Occipital lobe (tissue), 2 donors: ENCODE data around the gene ZNF827. TPM values are rescaled to one million over a fixed set of nuclear protein-coding genes. Genes with fewer than 3 reads are reported as not detected.

ENCODE experiments used
- DNase-seq: peaks from one replicate; lab custom pipeline; 2025; lab: John Stamatoyannopoulos, UW
- total RNA-seq: library from RNA; depleted of rRNA; stranded (reverse); fragments of >200 nt; gene quantifications from one replicate; pipeline ENCODE4 v1.2.3, GENCODE V29; 2014

Gene ZNF827
- total RNA-seq, 1 donor from 2014 or later, result 11.7 TPM

DNA sequence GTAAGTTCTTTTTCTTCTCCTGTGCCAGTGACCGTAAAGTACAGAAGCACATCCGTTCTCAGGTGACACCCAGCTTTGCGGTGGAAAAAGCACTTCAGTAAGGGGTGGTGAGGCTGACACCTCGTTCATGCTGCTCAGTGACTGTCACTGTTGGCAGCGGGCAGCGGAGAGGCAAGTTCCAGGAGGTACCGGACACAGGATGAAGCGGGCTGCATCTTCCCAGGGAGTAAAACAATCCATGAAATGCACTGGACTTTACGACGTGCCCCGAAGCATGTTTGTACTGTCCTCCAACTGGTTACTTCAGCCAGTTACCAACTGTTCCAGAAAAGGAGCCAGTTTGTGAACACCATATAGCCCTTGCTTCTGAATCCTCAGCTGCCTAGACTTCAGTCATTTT lies 110.7 kb downstream of the ZNF827 start:
- DNase-seq, result no peak

DNA sequence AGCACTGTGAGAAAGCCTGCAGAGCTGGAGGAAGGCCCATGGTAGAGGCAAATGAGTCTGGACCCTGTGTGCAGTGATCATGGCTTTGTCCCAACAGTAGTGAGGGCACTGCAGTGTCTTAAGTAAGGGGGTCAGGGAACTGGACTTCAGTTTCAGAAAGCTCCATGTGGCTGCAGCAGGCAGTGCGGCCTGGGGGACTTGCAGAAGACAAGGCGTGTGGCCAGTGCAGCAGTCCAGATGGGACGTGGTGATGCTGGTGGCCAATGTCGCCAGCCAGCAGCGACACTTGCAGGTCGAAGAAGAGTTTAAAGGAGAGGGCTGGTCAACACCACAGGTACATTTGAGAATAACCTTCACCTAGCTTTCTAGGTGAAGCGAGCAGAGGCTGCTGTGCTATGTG lies 113.4 kb downstream of the ZNF827 start:
- DNase-seq, result no peak

DNA sequence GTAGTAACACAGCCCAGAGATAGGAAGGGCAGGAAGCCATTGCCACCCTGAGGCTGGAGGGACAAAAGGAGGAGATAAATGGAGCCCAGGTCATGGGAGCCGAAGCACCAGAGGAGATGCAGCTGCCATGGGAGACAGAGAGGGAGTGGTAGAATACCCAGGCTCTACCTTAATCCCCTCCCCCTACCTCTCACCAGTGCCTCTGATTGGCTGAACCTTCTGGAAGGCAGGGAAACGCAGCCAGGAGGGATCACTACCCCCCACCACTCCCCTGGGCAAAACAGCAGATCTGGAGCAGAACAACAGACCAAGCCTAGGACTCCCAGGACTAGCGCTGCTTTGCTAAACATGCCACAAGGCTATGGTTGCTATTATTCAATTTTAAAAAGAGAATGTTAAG lies 114.2 kb downstream of the ZNF827 start:
- DNase-seq, result no peak

DNA sequence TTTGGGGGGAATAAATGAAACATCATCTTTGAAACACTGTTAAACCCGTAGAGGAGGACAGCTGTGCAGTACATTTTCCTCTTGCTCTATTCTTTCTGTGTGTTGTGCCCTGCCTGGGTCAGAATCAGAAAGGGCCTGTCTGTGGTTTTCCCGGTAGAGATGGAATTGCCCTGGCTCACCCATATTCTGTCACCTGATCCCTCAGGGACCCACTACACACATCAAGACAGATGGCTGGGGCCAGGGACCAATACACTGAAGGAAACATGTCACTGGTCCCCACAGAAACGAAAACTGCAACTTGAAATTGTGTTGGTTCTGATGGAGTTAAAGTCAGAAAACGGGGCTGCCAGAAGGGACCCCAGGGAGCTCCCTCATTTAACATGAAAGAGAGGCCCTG lies 114.9 kb downstream of the ZNF827 start:
- DNase-seq, result no peak

DNA sequence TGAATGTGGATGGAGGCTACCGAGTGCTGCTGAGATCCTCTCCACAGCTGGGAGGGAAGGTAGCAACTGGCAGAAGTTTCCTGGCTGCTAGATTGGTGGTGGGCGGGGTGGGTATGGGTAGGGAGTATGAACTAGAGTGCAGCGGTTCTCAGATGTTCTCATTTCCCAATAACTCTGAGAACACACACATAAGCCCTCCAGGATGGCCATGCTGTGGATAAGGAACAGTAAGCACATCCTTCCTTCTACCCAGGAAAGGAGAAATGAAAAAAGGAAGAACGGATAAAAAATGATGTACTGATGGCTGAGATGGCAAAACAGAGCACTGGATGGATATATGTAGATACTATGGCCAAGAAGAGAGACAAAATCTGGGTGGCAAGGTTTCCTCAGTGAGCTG lies 116.0 kb downstream of the ZNF827 start:
- no peak for DNase-seq

DNA sequence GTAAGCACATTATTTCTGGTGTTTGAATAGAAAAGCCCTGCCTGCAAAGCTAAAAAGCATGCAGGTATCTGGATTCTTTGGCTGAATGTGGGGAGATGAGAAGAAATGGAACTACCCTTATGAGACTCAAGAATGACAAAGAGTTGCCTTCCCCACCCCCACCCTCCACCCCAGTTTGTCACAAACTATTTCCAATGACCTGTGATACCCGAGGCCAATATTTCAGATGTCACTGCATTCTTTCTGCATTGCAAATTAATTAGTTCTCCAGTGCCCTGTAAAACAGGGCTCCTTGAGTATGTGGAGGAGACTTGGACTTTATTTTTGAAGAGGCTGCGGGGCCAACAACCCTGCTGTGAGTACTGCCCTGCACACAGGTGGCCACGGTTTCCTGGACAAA lies 116.4 kb downstream of the ZNF827 start:
- no peak for DNase-seq

DNA sequence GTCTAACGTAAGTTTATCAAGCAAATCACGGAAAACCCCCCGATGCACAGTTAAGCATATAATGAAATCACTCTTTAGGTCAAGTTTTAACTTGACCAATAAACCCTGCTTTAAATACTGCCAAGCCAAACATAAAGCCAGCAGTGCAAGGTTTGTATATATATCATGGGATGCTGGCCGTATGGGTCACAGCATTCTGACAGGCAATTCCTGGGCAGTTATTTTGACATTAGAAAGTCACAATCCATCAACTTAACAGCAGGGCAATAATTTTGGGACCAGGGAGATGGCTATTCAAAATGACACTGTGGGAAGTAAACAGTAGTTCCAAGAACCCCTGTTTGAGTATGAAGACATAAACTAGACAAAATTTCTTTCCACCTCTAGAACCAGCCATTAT lies 116.9 kb downstream of the ZNF827 start:
- no peak for DNase-seq

DNA sequence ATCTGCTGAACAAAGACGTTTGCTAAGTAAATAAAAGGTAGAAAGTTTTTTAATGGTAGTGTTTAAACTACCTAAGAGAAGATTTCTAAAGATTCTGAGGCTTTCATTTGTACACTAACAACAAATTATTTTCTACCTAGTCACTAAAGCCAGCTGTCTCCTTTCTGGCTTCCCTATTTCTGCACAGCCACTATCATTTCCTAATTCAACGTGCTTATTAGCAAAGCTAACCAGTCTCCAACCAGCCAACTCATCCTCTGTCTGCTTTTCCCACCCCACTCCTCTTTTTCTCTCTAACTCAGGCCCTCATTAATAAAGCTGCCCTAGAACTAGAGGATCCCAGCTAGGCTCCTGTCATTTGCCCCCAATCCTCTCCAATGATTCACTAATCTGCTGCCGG lies 118.2 kb downstream of the ZNF827 start:
- no peak for DNase-seq

DNA sequence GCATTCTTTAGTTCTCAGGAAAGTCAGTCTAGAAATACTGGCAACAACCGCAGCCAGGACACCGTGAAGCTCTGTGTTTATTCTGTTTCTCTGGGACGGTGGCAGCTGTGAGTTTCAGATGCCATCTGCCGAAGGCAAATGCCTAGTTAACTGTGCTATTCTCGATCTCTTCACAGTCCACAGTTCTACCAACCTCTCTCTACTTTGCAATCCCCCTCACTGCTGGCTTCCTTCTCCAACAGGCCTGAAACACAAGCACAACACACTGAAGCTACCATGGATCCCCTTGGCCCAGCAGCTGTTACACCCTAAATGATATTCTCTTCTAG lies 118.8 kb downstream of the ZNF827 start:
- DNase-seq, result peak; percentile 54

DNA sequence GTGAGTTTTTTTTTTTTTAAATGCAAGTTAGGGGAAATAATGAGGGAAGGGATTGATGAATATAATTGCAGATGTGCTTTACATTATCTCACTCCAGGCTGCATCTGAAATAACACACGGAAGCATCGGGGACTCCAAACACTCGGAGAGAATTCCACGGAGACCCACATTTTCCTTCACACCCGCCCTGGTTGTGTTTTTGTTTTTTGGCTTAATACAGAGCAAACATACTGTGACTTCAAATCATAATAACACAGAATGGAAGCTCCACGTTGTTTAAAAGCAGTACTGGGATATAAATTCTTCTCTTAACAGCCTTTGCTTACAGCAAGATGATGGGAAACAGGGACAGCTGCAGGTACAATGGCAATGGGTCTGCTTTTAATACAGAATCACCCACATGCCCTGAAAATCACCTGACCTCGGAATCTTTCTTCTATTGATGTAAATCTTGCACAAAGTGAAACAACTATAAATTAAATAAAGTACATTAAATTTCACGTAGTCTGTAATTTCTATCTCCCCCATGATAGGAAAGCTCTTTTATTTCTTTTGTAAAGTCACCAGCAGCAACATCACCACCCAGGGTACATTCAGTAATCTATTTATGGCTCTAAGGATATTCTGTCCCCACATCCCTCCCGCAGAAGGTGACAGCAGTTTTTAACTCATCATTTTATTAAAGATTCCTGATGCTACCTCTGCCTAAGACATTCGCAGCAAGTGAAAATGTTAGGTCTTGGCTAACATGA lies 119.3 kb downstream of the ZNF827 start:
- DNase-seq, result no peak

DNA sequence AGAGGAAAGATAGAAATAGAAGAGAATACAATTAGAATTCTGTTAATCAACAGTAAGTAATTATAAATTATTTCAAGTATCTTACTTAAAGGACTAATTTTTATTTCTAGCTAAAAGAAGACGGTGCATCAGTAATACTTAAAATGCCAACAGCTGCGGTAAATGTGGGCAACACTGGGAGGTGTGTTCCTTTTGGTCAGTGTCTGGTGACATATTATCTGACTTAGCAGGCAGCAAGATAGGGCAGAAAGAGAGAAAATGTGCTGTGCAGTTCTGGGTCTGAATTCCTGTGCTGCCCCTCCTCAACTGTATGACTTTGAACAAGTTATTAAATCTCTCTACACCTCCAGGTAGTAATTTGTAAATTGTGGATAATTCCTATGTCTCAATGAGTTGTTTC lies 120.6 kb downstream of the ZNF827 start:
- DNase-seq, result no peak

DNA sequence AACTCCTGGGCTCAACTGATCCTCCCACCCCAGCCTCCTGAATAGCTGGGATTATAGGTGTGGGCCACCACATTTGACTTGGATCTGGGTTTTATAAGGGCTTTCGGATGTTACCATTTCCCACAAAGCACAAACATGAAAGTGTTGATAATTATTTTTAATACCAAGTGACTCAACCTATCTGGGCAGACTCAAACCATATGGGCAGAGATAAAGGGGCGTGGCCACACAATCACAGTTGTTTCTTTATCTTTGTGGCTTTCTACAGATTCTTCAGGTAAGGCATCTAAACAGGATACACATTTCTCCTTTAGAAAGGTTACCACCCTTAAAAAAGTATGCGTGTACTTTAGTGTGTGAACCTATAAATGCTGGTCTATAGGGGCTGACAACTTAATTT lies 122.5 kb downstream of the ZNF827 start:
- no peak for DNase-seq

DNA sequence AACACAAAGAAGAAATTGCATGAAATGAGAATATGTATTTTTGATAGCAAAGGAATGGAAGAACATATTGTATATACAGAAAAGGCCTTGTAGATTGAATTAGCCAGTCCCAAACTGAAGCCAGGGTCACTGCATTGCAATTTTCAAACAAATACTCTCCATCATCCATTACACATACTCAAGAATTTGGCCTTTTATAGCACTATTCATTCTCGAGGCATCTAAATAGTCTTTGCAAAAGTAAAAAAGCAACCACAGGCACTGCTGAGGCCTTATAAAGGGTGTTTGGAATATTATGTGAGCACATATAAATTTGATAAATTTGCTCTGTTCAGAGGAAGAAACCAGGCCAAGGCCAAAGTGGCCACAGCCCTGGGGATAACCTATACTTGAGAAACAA lies 123.0 kb downstream of the ZNF827 start:
- DNase-seq, result no peak

DNA sequence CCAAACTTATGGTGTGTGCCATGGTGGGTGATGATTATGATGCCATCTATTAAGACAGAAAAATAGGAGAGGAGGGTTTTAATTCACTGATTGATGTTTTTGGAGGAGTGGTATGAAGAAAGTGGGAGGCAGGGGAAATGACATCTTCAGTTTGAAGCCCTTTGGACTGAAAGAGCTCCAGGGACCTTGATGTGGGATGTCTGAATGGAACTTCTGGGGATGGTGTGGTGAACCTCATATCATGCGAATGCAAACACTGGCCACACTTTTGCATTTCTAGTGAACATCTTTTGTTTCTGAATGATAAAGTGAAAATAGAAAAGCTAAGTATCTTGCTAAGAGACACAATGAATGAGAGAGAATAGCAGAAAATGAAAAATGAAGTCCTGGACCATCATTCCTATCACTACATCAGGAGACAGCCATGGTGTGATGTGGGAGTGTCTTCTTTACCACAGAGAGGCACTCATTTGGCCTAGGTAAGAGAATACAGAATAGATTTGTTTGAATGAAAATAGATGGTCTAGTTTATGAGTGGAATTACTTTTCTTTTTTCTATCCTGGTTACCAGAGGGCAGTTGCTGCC lies 123.5 kb downstream of the ZNF827 start:
- DNase-seq, result no peak

DNA sequence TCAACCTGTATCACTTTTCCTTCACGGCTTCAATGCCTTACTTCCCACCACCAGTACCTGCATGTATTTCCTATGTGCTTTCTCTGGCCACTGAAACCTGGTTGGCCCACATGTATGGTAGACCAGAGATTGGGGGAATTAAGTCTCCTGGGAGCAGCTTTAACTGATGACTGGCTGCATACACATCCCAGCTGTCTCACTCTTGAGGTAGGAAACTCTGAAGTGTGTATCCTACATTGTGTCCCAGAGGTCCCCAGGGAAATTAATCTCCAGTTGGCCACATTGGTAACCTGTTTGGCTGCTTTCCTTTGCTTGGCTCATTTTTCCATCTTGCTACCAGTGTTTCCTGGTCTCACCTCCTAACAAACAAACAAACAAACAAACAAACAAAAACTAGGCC lies 124.4 kb downstream of the ZNF827 start:
- DNase-seq, result no peak

DNA sequence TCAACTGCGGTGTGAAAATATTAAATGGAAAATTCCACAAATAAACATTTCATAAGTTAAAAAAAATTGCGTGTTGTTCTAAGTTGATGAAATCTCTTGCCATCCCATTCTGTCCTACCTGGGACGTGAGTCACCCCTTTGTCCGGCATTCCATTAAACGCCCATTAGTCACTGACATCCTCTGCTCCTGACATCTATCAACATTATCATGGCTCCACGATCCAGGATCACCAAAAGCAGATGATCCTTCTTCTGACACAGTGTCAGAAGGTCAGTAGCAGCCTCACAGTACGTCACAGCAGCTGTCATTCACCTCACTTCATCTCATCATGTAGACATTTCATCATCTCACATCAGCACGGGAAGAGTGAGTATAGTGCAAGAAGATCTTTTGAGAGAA lies 125.7 kb downstream of the ZNF827 start:
- DNase-seq, result no peak

DNA sequence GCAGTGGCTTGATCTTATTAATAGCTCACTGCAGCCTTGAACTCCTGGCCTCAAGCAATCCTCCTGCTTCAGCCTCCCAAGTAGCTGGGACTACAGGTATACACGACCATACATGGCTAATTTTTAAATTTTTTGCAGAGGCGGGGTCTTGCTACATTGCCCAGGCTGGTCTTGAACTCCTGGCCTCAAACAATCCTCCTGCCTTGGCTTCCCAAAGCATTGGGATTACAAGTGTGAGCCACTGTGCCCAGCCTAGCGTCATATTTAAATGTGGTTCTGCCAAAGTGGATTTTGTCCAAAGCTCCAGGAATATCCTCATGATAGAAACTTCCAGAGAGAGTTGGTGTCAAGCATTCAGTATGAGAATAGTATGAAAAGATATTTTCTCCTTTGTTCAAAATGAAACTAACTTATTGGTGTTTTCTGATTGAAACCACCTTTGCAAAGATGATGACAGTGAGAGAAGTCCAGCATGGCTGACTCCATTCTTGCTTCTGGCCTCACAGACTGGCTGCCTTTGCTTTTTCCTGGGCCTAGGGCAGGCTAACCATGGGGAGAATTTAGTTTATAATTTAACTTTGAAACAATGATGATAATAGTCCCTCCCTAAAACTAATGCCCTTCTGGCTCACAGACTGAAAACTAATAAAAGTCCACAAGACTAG lies 129.6 kb downstream of the ZNF827 start:
- no peak for DNase-seq

DNA sequence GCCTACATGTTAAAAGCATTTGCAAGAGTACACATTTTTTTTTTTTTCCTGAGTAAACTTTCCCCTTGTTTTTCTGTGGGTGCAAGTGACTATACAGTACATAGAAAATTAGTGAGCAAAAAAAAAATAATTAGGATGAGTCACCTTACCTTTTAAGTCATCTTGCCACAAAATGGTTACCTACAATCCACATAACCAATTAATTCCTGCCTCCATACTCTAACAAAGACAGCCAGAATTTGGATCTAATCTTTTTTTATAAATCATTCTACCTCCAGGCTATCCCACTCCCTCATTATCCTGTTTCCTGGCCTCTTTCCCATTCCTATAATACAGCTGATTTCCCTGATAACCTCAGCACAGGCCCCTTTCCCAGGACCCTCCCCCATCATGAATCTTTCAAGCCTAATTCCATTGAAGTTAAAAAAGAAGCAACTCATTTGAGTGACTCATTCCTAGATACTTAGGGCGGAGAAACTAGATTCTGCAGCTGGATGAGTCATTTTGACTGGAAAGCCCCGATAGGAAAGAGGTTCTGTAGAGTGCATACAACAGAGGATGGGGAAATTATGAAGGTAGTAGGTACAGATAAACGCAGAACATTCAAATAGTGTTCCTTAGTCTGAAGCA lies 130.5 kb downstream of the ZNF827 start:
- DNase-seq, result no peak

DNA sequence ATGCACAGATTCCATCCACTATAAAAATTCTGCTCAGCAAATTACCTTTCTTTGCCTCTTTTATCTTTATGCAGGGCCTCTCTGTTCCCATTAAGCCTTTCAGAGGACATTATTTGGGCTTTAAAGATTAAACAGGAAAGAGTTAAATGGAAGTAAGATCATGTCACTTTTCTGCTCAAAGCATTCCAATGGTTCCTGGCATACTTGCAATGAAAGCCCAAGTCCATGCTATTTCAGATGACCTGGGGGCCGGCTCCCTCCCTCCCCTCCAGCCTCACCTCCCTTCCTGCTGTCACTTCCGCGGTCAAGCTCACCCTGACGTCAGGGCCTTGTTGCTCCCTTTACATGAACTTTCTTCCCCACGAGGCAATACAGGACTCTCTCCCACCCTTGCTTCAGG lies 133.1 kb downstream of the ZNF827 start:
- no peak for DNase-seq

DNA sequence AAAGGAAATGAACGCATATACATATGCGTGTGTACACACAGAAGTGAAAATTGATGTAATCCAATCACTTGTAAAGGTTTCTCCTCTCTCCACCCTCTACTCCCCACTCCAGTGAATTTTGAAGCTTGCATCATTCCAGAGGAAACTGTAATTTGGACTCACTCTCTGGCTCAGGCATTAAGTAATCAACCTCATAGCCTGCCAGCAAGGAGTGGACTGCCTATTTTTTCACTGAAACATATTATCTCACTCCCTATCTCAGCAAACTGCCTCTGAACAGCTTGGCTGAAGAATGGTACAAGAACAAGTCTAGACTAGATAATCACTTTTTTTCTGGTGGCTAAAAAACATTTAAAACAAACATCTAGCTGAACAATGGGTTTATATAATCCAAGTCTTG lies 134.5 kb downstream of the ZNF827 start:
- DNase-seq, result no peak

DNA sequence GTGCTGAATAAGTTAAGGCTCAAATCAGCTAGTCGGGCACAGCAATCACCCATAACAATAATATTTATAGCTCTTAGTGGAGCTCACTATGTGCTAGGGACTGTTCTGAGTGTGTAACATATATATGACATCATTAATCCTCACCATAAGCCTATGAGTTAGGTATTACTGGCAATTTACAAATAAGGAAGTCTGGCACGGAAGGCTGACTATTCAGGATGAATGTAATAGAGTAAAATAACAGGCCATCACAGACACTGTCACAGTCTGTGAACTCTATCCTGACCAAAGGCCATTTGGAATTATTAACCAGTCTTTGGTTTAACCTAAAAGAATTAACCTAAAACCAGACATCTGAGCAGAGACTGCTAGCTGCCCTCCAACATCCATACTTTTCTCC lies 139.4 kb downstream of the ZNF827 start:
- DNase-seq, result no peak

DNA sequence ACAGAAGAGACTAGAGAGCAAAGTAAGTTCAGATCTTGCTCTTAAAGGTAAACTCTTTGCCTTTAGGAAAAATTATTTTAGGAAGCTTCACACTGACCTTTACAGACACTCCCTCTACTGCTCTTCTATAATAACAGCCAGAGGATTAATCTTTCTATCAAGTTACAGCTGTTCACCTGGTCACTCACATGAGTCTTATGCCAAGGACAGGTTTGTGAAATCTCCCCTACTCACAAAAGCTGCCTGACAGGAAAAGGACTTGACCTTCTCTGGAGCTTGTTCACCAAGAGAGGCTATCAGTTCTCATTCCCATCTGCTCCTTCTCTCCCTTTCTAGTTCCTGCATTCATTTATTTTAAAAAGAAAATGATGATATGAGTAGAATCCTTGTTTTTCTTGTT lies 141.3 kb downstream of the ZNF827 start:
- no peak for DNase-seq

DNA sequence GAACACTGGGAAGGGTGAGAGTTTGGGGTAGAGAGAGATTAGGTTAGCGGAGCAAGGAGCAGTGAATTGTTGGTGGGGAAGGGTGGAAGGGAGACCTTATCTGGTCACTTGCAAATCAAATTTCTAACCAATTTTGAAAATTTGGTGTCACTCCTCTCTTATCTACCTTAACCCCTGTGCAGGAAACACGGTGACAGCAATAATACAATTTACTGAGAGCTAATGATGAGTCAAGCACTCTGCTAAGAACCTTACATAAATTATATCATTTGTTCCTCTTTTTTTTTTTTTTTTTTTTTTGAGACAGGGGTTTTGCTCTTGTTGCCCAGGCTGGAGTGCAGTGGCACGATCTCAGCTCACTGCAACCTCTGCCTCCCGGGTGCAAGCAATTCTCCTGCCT lies 142.3 kb downstream of the ZNF827 start:
- DNase-seq, result no peak
